ENCODE measurements around the gene OXER1. TPM values are rescaled to one million over a fixed set of nuclear protein-coding genes. Genes with fewer than 3 reads are reported as not detected.

OXER1 gene
- total RNA-seq, 2 donors from 2014 or later, result 0.47 to 0.48 TPM

- Histone ChIP-seq H3K27ac (no peak overlapping the region), H3K36me3 (no peaks in the 10 kb centered on the region), H3K27me3 (no peaks in the 10 kb centered on the region), H3K4me1 (peaks cover 0 to 7% of the 10 kb centered on the region in 2 donors), H3K9me3 (no peaks in the 10 kb centered on the region), H3K4me3 (no peak overlapping the region)
- DNase-seq (ENCODE audit: low spot score), result no peak
- TF ChIP-seq CTCF (IDR thresholded peaks at IDR 0.05), result no peak
Observed at GRCh38 chr2:42748840-42749239, 15.1 kb downstream of the OXER1 start.

GRCh38 chr2:42747422-42747821 lies 16.5 kb downstream of the OXER1 start:
- H3K27ac ChIP-seq, result no peak overlapping the region
- TF ChIP-seq CTCF (IDR thresholded peaks at IDR 0.05), result no peak
- no peak for DNase-seq (ENCODE audit: low spot score)
- no peaks in the 10 kb centered on the region for H3K36me3 ChIP-seq
- no peaks in the 10 kb centered on the region for H3K27me3 ChIP-seq
- H3K4me3 ChIP-seq, result no peak overlapping the region
- H3K4me1 ChIP-seq, result no peaks in the 10 kb centered on the region
- no peaks in the 10 kb centered on the region for H3K9me3 ChIP-seq

- no peak for DNase-seq (ENCODE audit: low spot score)
- TF ChIP-seq CTCF (IDR thresholded peaks at IDR 0.05), result no peak
- Histone ChIP-seq H3K27ac (no peak overlapping the region), H3K4me1 (no peaks in the 10 kb centered on the region), H3K36me3 (no peaks in the 10 kb centered on the region), H3K9me3 (no peaks in the 10 kb centered on the region), H3K4me3 (no peak overlapping the region), H3K27me3 (no peaks in the 10 kb centered on the region)
Observed at GRCh38 chr2:42744545-42745082, 19.3 kb downstream of the OXER1 start.

- Histone ChIP-seq H3K27ac (no peak overlapping the region), H3K4me1 (no peaks in the 10 kb centered on the region), H3K36me3 (no peaks in the 10 kb centered on the region), H3K27me3 (no peaks in the 10 kb centered on the region), H3K9me3 (no peaks in the 10 kb centered on the region), H3K4me3 (no peak overlapping the region)
- no peak for DNase-seq (ENCODE audit: low spot score)
- no peak for TF ChIP-seq CTCF (IDR thresholded peaks at IDR 0.05)
Observed at GRCh38 chr2:42743659-42743990, 20.3 kb downstream of the OXER1 start.

GRCh38 chr2:42742740-42743658 lies 20.9 kb downstream of the OXER1 start:
- Histone ChIP-seq H3K9me3 (no peaks in the 10 kb centered on the region), H3K27me3 (no peaks in the 10 kb centered on the region), H3K4me3 (no peak overlapping the region), H3K4me1 (no peaks in the 10 kb centered on the region), H3K36me3 (no peaks in the 10 kb centered on the region), H3K27ac (no peak overlapping the region)
- DNase-seq (ENCODE audit: low spot score), result no peak
- no peak for TF ChIP-seq CTCF (IDR thresholded peaks at IDR 0.05)

Data from right atrium auricular region (tissue), 2 donors.